Measurements from ENCODE around the gene SKOR1. TPM values are rescaled to one million over a fixed set of nuclear protein-coding genes. Genes with fewer than 3 reads are reported as not detected.

Gene SKOR1, protein sequence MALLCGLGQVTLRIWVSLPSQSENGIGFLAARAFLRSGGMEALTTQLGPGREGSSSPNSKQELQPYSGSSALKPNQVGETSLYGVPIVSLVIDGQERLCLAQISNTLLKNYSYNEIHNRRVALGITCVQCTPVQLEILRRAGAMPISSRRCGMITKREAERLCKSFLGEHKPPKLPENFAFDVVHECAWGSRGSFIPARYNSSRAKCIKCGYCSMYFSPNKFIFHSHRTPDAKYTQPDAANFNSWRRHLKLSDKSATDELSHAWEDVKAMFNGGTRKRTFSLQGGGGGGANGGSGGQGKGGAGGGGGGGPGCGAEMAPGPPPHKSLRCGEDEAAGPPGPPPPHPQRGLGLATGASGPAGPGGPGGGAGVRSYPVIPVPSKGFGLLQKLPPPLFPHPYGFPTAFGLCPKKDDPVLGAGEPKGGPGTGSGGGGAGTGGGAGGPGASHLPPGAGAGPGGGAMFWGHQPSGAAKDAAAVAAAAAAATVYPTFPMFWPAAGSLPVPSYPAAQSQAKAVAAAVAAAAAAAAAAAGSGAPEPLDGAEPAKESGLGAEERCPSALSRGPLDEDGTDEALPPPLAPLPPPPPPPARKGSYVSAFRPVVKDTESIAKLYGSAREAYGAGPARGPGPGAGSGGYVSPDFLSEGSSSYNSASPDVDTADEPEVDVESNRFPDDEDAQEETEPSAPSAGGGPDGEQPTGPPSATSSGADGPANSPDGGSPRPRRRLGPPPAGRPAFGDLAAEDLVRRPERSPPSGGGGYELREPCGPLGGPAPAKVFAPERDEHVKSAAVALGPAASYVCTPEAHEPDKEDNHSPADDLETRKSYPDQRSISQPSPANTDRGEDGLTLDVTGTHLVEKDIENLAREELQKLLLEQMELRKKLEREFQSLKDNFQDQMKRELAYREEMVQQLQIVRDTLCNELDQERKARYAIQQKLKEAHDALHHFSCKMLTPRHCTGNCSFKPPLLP
- total RNA-seq: under 1 TPM; 0.07 to 0.15 TPM

DNA sequence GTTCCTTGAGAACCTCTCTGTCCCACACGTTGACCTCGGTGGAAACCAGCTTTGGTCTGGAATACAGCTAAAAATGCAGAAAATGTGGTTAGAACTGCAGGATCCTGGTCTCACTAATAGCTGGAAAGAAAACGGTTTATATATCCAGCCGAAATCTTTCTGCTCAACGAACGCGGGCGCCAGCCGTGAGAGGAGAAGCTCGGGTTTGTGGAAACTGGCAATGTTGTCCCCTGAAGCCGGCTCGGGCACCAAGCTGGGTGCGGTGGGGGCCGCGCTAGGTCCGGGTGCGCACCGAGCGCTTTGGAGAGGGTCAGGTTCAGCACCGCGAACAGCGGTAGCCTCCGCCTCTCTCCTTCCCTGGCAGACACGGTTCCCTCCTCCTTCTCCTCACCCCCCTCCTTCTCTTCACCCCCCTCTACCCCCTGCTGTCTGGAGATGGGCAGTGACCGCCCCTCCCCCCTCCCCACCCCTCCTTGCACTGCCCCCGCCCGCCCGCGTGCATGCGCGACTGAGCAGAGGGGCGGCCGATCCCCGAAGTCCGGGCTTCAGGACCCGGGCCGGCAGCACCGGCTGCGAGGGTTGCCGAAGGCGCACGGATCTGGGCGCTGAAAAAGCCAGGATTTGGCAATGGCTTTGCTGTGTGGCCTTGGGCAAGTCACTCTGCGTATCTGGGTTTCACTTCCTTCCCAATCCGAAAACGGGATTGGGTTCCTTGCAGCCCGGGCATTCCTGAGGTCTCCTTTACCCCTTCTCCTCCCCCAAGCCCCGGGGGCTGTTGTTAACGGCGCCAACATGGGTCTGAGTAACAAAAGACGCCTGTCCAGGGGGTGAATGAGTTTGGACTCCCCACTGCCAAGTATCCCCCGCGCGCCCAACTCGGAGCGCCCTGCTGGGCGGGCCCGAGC lies at the start of gene SKOR1:
TSS of gene SKOR1 (plus strand) at position 534 of the 905 bp plus-strand sequence. CDS start at position 628, 94 bp downstream.
- H3K4me1 Mint-ChIP-seq (ENCODE audit: low read depth): peaks cover 57% of the 10 kb centered on the region
- intact Hi-C loops (cut with micrococcal nuclease): no loop called here
- no peak for DNase-seq
- H3K9me3 Mint-ChIP-seq: no peaks in the 10 kb centered on the region
- H3K27me3 Mint-ChIP-seq (ENCODE audit: low read depth): peaks cover 72% of the 10 kb centered on the region
- no peak within 1 kb of the TSS for H3K27ac Mint-ChIP-seq
- no peaks in the 10 kb centered on the region for H3K36me3 Mint-ChIP-seq (ENCODE audit: low read depth)
- CTCF ChIA-PET: interaction anchor here (1.0 kb wide), 1 partner anchor 368 kb away, joined by 3 read pairs; no protein-coding TSS in a partner anchor
- peak within 1 kb of the TSS; percentile 6 for H3K4me3 Mint-ChIP-seq

DNA sequence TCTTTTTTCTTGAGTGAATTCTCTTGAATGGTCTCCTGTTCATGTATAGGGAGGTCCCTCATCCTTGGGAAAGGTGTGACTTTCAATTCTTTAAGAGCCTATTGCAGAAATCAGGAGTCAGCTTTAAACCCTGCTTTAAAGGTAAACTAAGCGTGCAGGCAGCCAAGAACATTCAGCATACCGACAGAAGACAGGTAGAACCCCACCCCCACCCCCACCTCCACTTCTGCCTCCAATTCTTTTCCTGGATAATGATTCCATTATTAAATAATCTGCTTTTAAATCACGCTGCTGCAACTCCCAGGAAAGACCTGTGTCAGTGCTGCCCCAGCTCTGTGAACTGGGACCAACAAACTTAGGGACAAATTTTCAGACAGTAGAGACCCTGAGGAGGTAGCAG lies 49.3 kb upstream of the SKOR1 start:
- DNase-seq: no peak
- intact Hi-C loops (cut with micrococcal nuclease): no loop called here
- H3K4me1 Mint-ChIP-seq (ENCODE audit: low read depth): no peaks in the 10 kb centered on the region
- no peaks in the 10 kb centered on the region for H3K27me3 Mint-ChIP-seq (ENCODE audit: low read depth)
- no peaks in the 10 kb centered on the region for H3K36me3 Mint-ChIP-seq (ENCODE audit: low read depth)
- no peak overlapping the region for H3K27ac Mint-ChIP-seq
- no peaks in the 10 kb centered on the region for H3K9me3 Mint-ChIP-seq
- no peak overlapping the region for H3K4me3 Mint-ChIP-seq
- CTCF ChIA-PET: no interaction called here

DNA sequence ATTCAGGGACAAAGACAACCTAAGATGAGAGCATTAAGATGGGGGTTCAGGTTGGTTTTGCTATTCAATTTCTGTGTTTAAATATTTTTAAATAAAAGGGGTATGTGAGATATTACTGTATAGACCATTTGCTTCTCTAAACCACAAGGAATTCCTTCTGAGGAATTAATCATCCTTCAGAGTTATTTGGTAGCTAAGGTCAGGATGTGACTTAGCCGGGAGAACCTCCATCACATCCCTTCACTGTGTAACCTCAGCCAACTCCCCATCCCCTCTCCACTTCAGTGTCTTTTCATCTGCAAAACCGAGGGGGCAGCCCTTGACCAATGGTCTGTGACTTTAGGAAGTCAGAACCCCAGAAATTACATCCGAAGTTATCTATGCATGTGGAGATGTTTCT lies 48.7 kb upstream of the SKOR1 start:
- H3K4me1 Mint-ChIP-seq (ENCODE audit: low read depth): no peaks in the 10 kb centered on the region
- H3K36me3 Mint-ChIP-seq (ENCODE audit: low read depth): no peaks in the 10 kb centered on the region
- intact Hi-C loops (cut with micrococcal nuclease): no loop called here
- H3K4me3 Mint-ChIP-seq: no peak overlapping the region
- DNase-seq: no peak
- H3K27me3 Mint-ChIP-seq (ENCODE audit: low read depth): no peaks in the 10 kb centered on the region
- CTCF ChIA-PET: interaction anchor here (0.6 kb wide), 1 partner anchor 300 kb away, joined by 3 read pairs; no protein-coding TSS in a partner anchor
- H3K27ac Mint-ChIP-seq: no peak overlapping the region
- no peaks in the 10 kb centered on the region for H3K9me3 Mint-ChIP-seq

DNA sequence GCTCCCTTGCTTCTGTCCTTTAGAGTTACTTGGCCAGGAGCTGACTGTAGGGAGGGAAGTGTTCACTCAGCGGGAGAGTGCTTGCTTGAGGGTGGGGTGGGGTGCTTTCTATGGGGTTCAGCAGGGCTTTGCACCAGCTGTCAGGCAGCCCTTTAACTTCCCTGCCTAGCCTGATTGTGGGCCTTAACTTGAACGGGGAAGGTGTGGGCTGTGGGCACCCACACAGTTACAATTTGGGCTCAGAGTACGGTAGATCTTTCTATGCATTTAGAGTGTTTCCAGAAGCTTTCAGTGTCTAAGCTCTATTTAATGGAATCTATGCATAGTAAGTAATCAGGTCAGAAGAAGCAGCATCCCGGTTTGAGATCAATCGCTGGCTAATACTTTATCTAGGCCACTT lies 48.2 kb upstream of the SKOR1 start:
- CTCF ChIA-PET: interaction anchor here (0.6 kb wide), 1 partner anchor 300 kb away, joined by 3 read pairs; no protein-coding TSS in a partner anchor
- H3K27ac Mint-ChIP-seq: no peak overlapping the region
- no peaks in the 10 kb centered on the region for H3K27me3 Mint-ChIP-seq (ENCODE audit: low read depth)
- intact Hi-C loops (cut with micrococcal nuclease): no loop called here
- no peak for DNase-seq
- no peaks in the 10 kb centered on the region for H3K36me3 Mint-ChIP-seq (ENCODE audit: low read depth)
- no peak overlapping the region for H3K4me3 Mint-ChIP-seq
- no peaks in the 10 kb centered on the region for H3K9me3 Mint-ChIP-seq
- H3K4me1 Mint-ChIP-seq (ENCODE audit: low read depth): no peaks in the 10 kb centered on the region

DNA sequence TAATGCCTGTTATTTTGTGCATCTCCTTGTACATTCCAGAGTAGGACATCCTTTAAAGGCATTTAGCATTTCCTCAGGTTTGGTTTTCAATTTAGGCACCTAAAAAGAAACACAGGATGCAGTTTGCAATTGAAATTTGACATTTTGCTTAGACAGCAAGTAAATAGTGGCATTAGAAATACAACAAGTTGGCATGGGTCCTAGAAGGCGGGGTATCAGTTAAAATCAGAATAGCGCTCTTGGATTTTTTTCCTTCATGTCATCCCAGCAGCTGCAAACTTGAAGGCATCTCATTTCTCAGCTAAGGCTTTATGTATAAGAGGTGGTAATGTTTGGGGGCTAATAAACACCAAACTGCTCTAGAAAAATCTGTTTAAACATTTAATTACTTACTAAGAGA lies 47.5 kb upstream of the SKOR1 start:
- no peaks in the 10 kb centered on the region for H3K9me3 Mint-ChIP-seq
- no peaks in the 10 kb centered on the region for H3K36me3 Mint-ChIP-seq (ENCODE audit: low read depth)
- CTCF ChIA-PET: no interaction called here
- intact Hi-C loops (cut with micrococcal nuclease): no loop called here
- DNase-seq: no peak
- no peaks in the 10 kb centered on the region for H3K4me1 Mint-ChIP-seq (ENCODE audit: low read depth)
- H3K27me3 Mint-ChIP-seq (ENCODE audit: low read depth): no peaks in the 10 kb centered on the region
- H3K4me3 Mint-ChIP-seq: no peak overlapping the region
- no peak overlapping the region for H3K27ac Mint-ChIP-seq

DNA sequence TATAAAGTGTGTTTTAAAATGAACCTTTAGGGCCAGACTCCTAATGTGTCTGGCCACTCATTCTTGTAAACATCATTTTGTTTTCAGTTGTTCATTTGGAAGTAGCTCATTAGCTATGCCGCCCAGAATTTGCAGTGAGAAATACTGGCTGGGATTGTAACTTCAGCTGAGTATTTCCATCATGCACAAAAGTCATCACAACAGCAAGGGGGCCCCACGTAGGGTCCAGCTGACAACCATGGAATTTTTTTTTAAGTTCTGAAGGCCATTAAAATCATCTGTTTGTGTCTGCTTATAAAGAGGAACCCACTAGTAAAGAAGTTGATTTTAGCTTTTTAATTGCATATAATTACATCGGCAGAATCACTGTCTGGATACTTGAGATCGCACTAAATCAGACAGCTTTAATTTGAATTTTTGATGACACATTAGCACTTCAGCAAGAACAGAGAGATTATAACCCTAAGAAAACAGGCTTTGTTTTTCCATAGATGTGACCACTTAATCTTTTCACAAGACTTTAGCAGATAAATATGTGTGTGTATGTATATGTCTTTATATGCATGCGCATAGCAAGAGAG lies 46.3 kb upstream of the SKOR1 start:
- intact Hi-C loops (cut with micrococcal nuclease): no loop called here
- CTCF ChIA-PET: interaction anchor here (0.6 kb wide), 1 partner anchor 45 kb away, joined by 3 read pairs; no protein-coding TSS in a partner anchor
- Mint-ChIP-seq H3K27ac (no peak overlapping the region), H3K27me3 (ENCODE audit: low read depth) (no peaks in the 10 kb centered on the region), H3K4me3 (no peak overlapping the region), H3K36me3 (ENCODE audit: low read depth) (no peaks in the 10 kb centered on the region), H3K9me3 (no peaks in the 10 kb centered on the region), H3K4me1 (ENCODE audit: low read depth) (peaks cover 10% of the 10 kb centered on the region)
- DNase-seq: no peak

DNA sequence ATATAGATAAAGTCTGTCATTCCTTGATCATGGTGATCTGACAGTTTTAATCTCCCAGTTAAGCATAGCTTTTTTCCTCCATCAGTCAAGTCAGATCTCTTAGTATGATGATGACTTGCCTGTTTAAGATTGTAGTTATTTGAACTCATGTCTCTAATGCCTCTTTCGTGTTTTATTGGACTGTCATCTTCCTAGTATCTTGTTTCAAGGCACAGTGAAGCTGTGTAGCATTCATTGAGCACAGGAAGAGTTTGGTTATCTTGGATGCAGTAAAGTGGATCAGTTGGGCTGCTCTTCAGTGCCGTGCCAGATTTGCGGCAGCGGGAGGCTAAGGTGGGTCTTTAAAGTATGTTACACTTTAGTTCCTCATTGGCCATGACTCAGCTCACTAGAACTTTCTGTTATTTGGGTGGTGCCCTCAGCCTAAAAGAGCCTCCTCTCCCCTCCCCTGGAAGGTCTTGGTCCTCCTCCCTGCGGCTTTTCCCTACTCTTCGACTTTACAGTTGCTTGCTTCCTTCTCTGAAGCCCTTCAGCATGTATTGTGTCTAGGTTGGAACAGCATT lies 45.7 kb upstream of the SKOR1 start:
- H3K36me3 Mint-ChIP-seq (ENCODE audit: low read depth): no peaks in the 10 kb centered on the region

DNA sequence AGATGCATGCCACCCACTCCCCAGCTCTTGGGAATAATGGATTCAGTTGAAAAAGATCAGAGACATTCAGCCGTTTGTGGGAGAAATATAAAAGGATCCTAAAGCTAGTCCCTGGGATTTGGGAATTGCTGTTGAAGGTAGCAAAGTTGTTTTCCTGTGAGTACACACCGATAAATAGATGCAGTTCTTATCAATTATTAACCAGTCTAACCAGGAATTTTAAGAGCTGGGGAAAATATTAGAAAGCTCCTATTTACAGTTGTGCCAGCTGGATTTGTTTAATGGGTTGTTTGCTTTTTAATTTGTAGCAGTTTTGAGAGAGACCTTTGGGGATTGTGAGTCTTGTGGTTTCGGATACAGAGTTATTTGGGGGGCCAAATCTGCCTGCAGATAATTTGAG lies 44.2 kb upstream of the SKOR1 start:
- H3K36me3 Mint-ChIP-seq (ENCODE audit: low read depth): no peaks in the 10 kb centered on the region
- no peak overlapping the region for H3K4me3 Mint-ChIP-seq
- CTCF ChIA-PET: no interaction called here
- intact Hi-C loops (cut with micrococcal nuclease): no loop called here
- no peaks in the 10 kb centered on the region for H3K27me3 Mint-ChIP-seq (ENCODE audit: low read depth)
- DNase-seq: no peak
- peaks cover 15% of the 10 kb centered on the region for H3K4me1 Mint-ChIP-seq (ENCODE audit: low read depth)
- no peaks in the 10 kb centered on the region for H3K9me3 Mint-ChIP-seq
- no peak overlapping the region for H3K27ac Mint-ChIP-seq

More for the DNA sequence above, 45.7 kb upstream of the SKOR1 start:
- CTCF ChIA-PET: interaction anchor here (0.6 to 0.7 kb wide), 5 partner anchors 10 to 180 kb away, joined by 3 to 5 read pairs (median 4); no protein-coding TSS in a partner anchor
- DNase-seq: no peak
- Mint-ChIP-seq H3K27me3 (ENCODE audit: low read depth) (no peaks in the 10 kb centered on the region), H3K27ac (no peak overlapping the region), H3K9me3 (no peaks in the 10 kb centered on the region), H3K4me3 (no peak overlapping the region), H3K4me1 (ENCODE audit: low read depth) (peaks cover 15% of the 10 kb centered on the region)
- intact Hi-C loops (cut with micrococcal nuclease): no loop called here

DNA sequence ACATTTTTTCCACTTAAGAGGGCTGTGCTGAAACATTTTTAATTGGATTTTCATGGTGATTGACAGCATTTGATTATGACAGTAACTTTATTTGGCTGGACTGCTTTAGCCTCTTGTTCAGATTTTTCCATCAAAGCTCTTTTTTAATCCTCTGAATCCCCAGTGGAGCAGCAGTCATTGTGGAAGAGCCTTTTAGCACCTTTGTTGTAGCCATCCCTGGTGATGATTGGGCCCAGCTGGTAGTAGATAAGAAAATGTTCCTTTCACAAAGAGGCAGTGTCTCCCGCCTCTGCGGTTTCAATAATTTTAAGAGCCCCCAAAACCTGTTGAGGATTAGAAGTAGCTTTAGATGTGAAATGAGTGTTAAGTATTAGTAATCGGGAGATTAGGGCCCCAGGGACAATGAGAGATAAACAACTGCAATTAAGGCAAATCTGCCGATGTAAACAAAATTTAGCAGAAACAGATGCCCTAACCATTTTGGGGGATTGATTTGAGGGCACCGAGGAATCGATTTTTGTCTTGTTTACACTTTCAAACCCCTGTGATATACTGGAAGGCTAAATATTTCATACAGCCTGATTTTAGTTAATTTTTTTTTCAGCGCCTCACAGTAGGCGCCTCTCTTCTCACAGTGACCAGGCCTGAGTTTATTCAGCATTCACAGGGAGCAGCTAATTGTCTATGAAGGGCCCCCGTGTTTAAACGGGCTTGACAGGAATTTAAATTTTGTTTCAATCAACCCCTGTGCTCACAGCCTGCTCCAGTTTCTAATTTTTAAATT lies 43.2 kb upstream of the SKOR1 start:
- intact Hi-C loops (cut with micrococcal nuclease): no loop called here
- no peaks in the 10 kb centered on the region for H3K9me3 Mint-ChIP-seq

DNA sequence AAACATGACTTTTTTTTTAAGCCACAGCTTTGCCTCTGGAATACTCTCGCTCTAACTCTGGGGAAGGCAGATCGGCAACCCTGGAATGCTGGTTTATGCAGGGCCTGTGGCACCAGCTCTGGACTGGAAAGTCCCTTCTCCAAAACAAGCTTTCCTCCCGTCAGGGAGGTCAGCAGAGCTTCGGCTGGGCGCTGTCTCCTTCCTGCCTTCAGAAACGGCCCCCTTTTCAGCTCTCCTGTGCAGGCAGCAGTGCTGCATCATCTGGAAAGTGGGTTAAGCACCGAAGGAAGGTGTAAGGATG lies 42.7 kb upstream of the SKOR1 start:
- peaks cover 15% of the 10 kb centered on the region for H3K4me1 Mint-ChIP-seq (ENCODE audit: low read depth)
- intact Hi-C loops (cut with micrococcal nuclease): no loop called here
- no peak overlapping the region for H3K27ac Mint-ChIP-seq
- no peak for DNase-seq
- no peaks in the 10 kb centered on the region for H3K36me3 Mint-ChIP-seq (ENCODE audit: low read depth)
- no peaks in the 10 kb centered on the region for H3K9me3 Mint-ChIP-seq
- no peaks in the 10 kb centered on the region for H3K27me3 Mint-ChIP-seq (ENCODE audit: low read depth)
- CTCF ChIA-PET: interaction anchor here (1.6 kb wide), 1 partner anchor 11 kb away, joined by 3 read pairs; no protein-coding TSS in a partner anchor
- no peak overlapping the region for H3K4me3 Mint-ChIP-seq

More for the DNA sequence above, 43.2 kb upstream of the SKOR1 start:
- Mint-ChIP-seq H3K4me3 (no peak overlapping the region), H3K27ac (no peak overlapping the region), H3K27me3 (ENCODE audit: low read depth) (no peaks in the 10 kb centered on the region), H3K4me1 (ENCODE audit: low read depth) (peaks cover 15% of the 10 kb centered on the region), H3K36me3 (ENCODE audit: low read depth) (no peaks in the 10 kb centered on the region)
- CTCF ChIA-PET: interaction anchor here (1.6 kb wide), 1 partner anchor 10 kb away, joined by 3 read pairs; no protein-coding TSS in a partner anchor
- DNase-seq: no peak

All from activated naive CD4-positive, alpha-beta T cell treated with anti-CD3 and anti-CD28 coated beads for 36 hours (primary cell).